ENCODE measurements around the gene TCF12.

DNA sequence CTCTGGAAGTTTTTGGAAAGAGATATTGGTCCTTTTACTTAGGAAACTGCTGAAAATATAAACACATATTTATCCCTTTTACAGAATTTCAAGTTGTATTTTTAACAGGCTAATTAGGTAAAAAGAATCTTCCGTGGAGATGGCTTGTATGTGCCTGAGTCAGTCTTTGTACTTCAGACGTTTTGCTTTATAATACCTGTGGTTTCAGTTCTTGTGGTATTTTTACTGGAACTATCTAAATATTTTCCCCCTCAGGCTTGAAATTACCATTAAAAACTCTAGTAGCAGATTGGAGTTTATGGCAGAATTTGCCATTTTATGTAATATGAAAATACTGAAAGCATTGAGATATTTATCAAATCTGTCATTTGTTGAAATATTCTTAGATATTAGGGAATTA lies 306.2 kb downstream of the TCF12 start:
- TF ChIP-seq, protein P1, sequence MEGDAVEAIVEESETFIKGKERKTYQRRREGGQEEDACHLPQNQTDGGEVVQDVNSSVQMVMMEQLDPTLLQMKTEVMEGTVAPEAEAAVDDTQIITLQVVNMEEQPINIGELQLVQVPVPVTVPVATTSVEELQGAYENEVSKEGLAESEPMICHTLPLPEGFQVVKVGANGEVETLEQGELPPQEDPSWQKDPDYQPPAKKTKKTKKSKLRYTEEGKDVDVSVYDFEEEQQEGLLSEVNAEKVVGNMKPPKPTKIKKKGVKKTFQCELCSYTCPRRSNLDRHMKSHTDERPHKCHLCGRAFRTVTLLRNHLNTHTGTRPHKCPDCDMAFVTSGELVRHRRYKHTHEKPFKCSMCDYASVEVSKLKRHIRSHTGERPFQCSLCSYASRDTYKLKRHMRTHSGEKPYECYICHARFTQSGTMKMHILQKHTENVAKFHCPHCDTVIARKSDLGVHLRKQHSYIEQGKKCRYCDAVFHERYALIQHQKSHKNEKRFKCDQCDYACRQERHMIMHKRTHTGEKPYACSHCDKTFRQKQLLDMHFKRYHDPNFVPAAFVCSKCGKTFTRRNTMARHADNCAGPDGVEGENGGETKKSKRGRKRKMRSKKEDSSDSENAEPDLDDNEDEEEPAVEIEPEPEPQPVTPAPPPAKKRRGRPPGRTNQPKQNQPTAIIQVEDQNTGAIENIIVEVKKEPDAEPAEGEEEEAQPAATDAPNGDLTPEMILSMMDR (IDR thresholded peaks at IDR 0.05): no peak
- TF ChIP-seq EZH2 (IDR thresholded peaks at IDR 0.05): no peak
